ENCODE results near the gene ADD1.

Gene ADD1

GRCh38 chr4:2931512-2932301, 88.1 kb downstream of the ADD1 start:
- no peak for TF ChIP-seq ZFX (IDR thresholded peaks at IDR 0.05; ENCODE audit: borderline replicate concordance)
- TF ChIP-seq, protein P1, sequence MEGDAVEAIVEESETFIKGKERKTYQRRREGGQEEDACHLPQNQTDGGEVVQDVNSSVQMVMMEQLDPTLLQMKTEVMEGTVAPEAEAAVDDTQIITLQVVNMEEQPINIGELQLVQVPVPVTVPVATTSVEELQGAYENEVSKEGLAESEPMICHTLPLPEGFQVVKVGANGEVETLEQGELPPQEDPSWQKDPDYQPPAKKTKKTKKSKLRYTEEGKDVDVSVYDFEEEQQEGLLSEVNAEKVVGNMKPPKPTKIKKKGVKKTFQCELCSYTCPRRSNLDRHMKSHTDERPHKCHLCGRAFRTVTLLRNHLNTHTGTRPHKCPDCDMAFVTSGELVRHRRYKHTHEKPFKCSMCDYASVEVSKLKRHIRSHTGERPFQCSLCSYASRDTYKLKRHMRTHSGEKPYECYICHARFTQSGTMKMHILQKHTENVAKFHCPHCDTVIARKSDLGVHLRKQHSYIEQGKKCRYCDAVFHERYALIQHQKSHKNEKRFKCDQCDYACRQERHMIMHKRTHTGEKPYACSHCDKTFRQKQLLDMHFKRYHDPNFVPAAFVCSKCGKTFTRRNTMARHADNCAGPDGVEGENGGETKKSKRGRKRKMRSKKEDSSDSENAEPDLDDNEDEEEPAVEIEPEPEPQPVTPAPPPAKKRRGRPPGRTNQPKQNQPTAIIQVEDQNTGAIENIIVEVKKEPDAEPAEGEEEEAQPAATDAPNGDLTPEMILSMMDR (IDR thresholded peaks at IDR 0.05): no peak
- no peak overlapping the region for H3K27ac ChIP-seq

DNA sequence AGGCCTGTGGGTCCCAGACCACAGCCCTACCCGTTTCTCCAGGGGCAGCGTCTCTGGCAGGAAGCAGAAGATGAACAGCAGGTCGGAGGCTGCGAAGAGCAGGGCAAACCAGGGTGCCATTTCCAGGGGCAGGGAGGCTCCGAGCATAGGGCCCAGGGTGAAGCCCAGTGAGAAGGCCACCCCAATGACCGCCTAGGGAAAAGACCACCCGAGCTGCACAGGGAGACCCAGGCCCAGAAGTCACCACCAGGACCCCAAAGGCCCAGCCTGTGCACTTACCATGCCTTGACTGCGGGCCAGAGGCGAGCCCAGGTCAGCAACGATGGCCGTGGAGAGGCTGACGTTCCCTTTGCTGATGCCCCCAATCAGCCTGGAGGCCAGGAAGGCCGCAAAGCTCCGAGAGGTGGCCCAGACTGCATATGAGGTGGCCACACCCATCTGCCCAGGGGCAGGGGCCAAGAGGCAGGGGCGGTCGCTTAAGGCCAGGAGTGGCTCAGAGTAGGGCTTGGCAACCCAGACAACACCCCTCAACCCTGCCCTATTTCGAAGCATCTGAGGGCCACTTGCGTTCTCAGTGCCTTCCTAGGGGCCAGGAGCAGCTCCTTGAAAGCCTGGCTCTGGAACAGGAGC, 88.8 kb downstream of the ADD1 start:
- peak overlapping the region; percentile 72; the same call in 1 of the 2 replicates for H3K27ac ChIP-seq

GRCh38 chr4:2932951-2933565, 89.4 kb downstream of the ADD1 start:
- TF ChIP-seq, protein P1 (IDR thresholded peaks at IDR 0.05): no peak
- TF ChIP-seq ZFX (IDR thresholded peaks at IDR 0.05; ENCODE audit: borderline replicate concordance): no peak
- peak overlapping the region; percentile 72 for H3K27ac ChIP-seq

More for the DNA sequence above, 88.8 kb downstream of the ADD1 start:
- TF ChIP-seq, protein P1 (IDR thresholded peaks at IDR 0.05): no peak
- no peak for TF ChIP-seq ZFX (IDR thresholded peaks at IDR 0.05; ENCODE audit: borderline replicate concordance)

GRCh38 chr4:2933566-2934076, 90.0 kb downstream of the ADD1 start:
- peak overlapping the region; percentile 72 for H3K27ac ChIP-seq
- TF ChIP-seq, protein P1 (IDR thresholded peaks at IDR 0.05): no peak
- no peak for TF ChIP-seq ZFX (IDR thresholded peaks at IDR 0.05; ENCODE audit: borderline replicate concordance)

DNA sequence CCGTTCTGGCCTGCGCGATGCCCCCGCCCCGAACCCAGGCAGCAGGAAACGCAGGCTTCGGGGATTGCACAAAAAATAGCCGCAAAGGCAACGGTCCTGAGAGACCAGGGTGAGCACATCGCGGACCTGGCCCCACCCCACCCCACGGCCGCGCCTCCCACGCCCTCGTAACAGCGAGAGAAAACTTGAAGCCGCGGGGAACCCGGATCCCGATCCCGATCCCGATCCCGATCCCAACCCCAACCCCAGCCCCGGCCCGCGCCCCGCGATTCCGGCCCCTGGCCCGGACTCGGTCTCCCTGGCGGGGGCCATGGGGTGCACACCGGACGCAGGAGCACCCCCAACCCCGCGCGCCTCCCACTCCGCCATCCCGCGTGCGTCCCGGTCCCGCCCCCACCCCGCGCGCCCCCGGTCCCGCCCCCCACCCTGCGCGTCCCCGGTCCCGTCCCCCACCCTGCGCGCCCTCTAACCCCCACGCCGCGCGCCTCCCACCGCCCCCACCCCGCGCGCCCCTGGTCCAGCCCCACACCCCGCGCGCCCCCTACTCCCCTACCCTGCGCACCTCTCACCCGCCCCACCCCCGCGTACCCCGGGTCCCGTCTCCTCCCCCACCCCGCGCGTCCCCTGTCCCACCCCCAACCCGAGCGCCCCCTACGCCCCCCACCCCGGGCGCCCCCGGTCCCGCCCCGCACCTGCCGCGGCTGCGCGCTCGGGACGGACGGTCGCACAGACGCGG, 90.6 kb downstream of the ADD1 start:
- TF ChIP-seq ZFX (IDR thresholded peaks at IDR 0.05; ENCODE audit: borderline replicate concordance): no peak
- TF ChIP-seq, protein P1 (IDR thresholded peaks at IDR 0.05): no peak
- peak overlapping the region; percentile 72 for H3K27ac ChIP-seq

DNA sequence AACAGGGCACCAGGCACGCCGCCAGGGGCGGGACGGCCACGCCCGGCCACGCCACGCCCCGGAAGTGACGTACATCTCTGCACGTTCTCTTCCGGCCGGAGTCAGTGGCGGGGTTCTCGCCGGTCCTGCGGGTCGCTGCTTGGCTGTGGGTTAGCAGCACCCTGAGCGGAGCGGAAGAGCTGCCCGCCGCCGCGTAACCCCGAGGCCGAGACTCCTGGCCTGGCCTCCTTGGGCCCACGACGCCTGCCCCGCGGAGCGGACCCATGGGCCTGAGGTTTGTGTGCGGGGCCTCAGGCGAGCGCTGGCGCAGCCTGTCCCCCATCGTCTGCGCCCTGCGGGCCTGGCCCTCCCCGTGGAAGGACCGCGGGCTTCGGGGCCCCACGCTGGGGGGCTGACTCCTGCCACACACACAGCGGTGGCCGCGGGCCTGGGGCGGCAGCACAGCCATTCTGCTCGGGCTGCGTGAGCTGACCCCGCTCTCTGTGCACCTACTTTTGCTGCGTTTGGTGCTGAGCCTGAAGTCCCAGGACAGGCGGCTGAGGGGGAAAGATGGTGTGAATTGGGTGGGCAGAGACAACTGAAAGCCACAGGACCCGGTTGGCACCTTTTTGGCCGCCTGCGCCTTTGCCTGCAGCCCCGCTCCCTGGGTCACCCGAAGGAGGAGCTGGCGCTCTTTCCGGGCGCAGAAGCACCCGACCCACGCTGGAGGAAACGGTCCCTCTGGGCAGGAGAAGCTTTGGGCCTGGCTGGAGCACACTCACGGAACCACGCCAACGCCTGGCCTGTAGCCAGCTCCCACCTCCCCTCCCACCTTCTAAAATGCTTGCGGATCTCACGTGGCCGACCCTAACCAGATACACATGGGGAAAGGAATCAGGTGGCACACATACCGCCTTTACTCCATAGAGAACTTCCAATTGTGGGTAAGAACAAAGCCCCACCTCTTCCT, 91.4 kb downstream of the ADD1 start:
- peak overlapping the region; percentile 72 for H3K27ac ChIP-seq
- TF ChIP-seq, protein P1 (IDR thresholded peaks at IDR 0.05): no peak
- no peak for TF ChIP-seq ZFX (IDR thresholded peaks at IDR 0.05; ENCODE audit: borderline replicate concordance)
